Mesendoderm (in vitro differentiated cells): ENCODE results near the gene SYNPO.

Source experiments
- DNase-seq: peaks from one replicate; pipeline ENCODE4 v3.0.0; 2013
- H2AK5ac ChIP-seq: 2 replicates; pipeline ENCODE4 v1.6.1; 2013; ENCODE audit warnings: low read length, inconsistent platforms
- H2BK120ac ChIP-seq: 2 replicates; pipeline ENCODE4 v1.6.1; 2013; ENCODE audit warnings: low read depth, mild to moderate bottlenecking, low read length, moderate library complexity, mixed read lengths
- H2BK15ac ChIP-seq: replicated peaks from 2 replicates; pipeline ENCODE4 v1.6.1; 2013; ENCODE audit warnings: low read depth, mild to moderate bottlenecking, moderate library complexity
- H2BK5ac ChIP-seq: 2 replicates; pipeline ENCODE4 v1.6.1; 2013; ENCODE audit warnings: low read length, inconsistent platforms
- H3K18ac ChIP-seq: 2 replicates; pipeline ENCODE4 v1.6.1; 2013; ENCODE audit warnings: mild to moderate bottlenecking, low read length, mixed read lengths
- H3K23ac ChIP-seq: one replicate; pipeline ENCODE4 v1.6.1; 2013; ENCODE audit warnings: low read length
- H3K27ac ChIP-seq: 2 replicates; pipeline ENCODE4 v1.5.1; 2013; ENCODE audit warnings: low read depth, mild to moderate bottlenecking, inconsistent platforms, low read length, moderate library complexity
- H3K27me3 ChIP-seq: 2 replicates; pipeline ENCODE4 v1.6.1; 2013; ENCODE audit warnings: low read length, control low read depth, mild to moderate bottlenecking, inconsistent platforms; ENCODE audit not compliant: insufficient read depth, poor library complexity
- H3K36me3 ChIP-seq: 2 replicates; pipeline ENCODE4 v1.6.1; 2013; ENCODE audit warnings: low read length, inconsistent platforms; ENCODE audit not compliant: control insufficient read depth, insufficient read depth
- H3K4ac ChIP-seq: one replicate; pipeline ENCODE4 v1.6.1; 2013; ENCODE audit warnings: low read depth, mild to moderate bottlenecking, low read length, moderate library complexity
- H3K4me1 ChIP-seq: 2 replicates; pipeline ENCODE4 v1.6.1; 2013; ENCODE audit warnings: low read depth, low read length, inconsistent platforms; ENCODE audit not compliant: control insufficient read depth
- H3K4me2 ChIP-seq: 2 replicates; pipeline ENCODE4 v1.6.1; 2013; ENCODE audit warnings: low read length
- H3K4me3 ChIP-seq: 2 replicates; pipeline ENCODE4 v1.5.1; 2013; ENCODE audit warnings: mild to moderate bottlenecking, low read length
- H3K56ac ChIP-seq: one replicate; pipeline ENCODE4 v1.6.1; 2013; ENCODE audit warnings: low read length
- H3K79me1 ChIP-seq: 2 replicates; pipeline ENCODE4 v1.6.1; 2013; ENCODE audit warnings: low read length, inconsistent platforms
- H3K79me2 ChIP-seq: 2 replicates; pipeline ENCODE4 v1.6.1; 2013; ENCODE audit warnings: mild to moderate bottlenecking, low read length; ENCODE audit not compliant: control insufficient read depth, insufficient read depth
- H3K9ac ChIP-seq: 2 replicates; pipeline ENCODE4 v1.6.1; 2013; ENCODE audit warnings: low read length, inconsistent platforms
- H4K5ac ChIP-seq: one replicate; pipeline ENCODE4 v1.6.1; 2013; ENCODE audit warnings: low read length
- H4K8ac ChIP-seq: one replicate; pipeline ENCODE4 v1.6.1; 2013; ENCODE audit warnings: low read depth, mild to moderate bottlenecking, control low read depth, low read length, moderate library complexity
- WGBS: extraction: QIAGEN DNeasy Blood & Tissue Kit; methylation state at CpG from one replicate; pipeline ENCODE4 v1.1.7; 2013; ENCODE audit warnings: low lambda C conversion rate, missing lambda C conversion rate; ENCODE audit not compliant: insufficient coverage; ENCODE audit errors: extremely low coverage; 5-methylcytosine and 5-hydroxymethylcytosine counted together

The SYNPO gene

GRCh38 chr5:150670948-150671310 is 30.5 kb downstream of the SYNPO start:
- peak; percentile 53 for DNase-seq
- H3K4me3 ChIP-seq: peak overlapping the region; percentile 57
- no peaks in the 10 kb centered on the region for H3K36me3 ChIP-seq
- peak overlapping the region; percentile 92 for H3K18ac ChIP-seq
- peak overlapping the region; percentile 88 for H3K9ac ChIP-seq
- peak overlapping the region; percentile 96 for H3K56ac ChIP-seq
- H4K5ac ChIP-seq: no peak overlapping the region
- peak overlapping the region; percentile 91 for H3K27ac ChIP-seq
- H2AK5ac ChIP-seq: no peak overlapping the region
- peaks cover 15% of the 10 kb centered on the region for H3K4me1 ChIP-seq
- H3K4me2 ChIP-seq: peak overlapping the region; percentile 57
- H3K23ac ChIP-seq: no peak overlapping the region
- H3K4ac ChIP-seq: no peak overlapping the region
- WGBS: no CpG with 5 or more reads among the region's 2 CpGs
- H2BK5ac ChIP-seq: peak overlapping the region; percentile 47
- H4K8ac ChIP-seq: no peak overlapping the region
- H2BK15ac ChIP-seq: no peak overlapping the region
- no peak overlapping the region for H2BK120ac ChIP-seq
- H3K79me2 ChIP-seq: no peaks in the 10 kb centered on the region
- H3K79me1 ChIP-seq: no peaks in the 10 kb centered on the region
- no peaks in the 10 kb centered on the region for H3K27me3 ChIP-seq

GRCh38 chr5:150671509-150672236 is 31.2 kb downstream of the SYNPO start:
- Histone ChIP-seq H3K4me2 (peak overlapping the region; percentile 57), H3K36me3 (no peaks in the 10 kb centered on the region), H3K4ac (peak overlapping the region; percentile 90), H3K23ac (peak overlapping the region; percentile 48), H3K4me1 (peaks cover 15% of the 10 kb centered on the region), H4K5ac (no peak overlapping the region), H3K79me2 (no peaks in the 10 kb centered on the region), H2BK15ac (peak overlapping the region; percentile 60), H4K8ac (peak overlapping the region; percentile 94), H3K27ac (peak overlapping the region; percentile 91), H3K56ac (peak overlapping the region; percentile 96), H3K4me3 (peak overlapping the region; percentile 57), H2BK120ac (peak overlapping the region; percentile 63), H2BK5ac (peak overlapping the region; percentile 80), H3K18ac (peak overlapping the region; percentile 92), H3K27me3 (no peaks in the 10 kb centered on the region), H3K79me1 (no peaks in the 10 kb centered on the region), H2AK5ac (no peak overlapping the region), H3K9ac (peak overlapping the region; percentile 88)
- peak; percentile 79 for DNase-seq
- no CpG with 5 or more reads among the region's 51 CpGs for WGBS

DNA sequence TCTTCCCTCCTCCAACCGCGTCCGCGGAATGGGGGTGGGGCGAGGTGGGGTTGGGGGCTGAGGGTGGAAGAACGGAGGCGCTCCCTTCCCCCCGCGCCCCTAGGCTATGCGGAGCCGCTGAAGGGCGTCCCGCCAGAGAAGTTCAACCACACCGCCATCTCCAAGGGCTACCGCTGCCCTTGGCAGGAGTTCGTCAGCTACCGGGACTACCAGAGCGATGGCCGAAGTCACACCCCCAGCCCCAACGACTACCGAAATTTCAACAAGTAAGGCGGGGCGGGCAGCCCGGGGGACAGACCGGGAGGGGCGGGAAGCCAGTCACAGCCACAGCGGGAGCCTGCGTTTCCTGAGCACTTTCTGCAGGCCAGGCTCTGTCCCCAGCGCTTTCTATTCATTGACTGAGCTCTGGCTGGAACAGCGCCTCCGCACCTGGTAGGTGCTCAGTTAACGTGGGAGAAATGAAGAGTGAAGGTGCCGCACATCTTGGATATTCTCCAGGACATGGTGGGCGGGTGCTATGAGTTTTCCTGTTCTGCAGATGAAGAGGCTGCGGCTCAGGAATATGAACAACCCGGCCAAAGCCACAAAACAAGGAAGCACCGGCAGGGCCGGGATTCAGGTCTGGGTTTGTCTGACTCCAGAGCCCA is 31.9 kb downstream of the SYNPO start:
- peak overlapping the region; percentile 92 for H3K18ac ChIP-seq
- H3K4ac ChIP-seq: peak overlapping the region; percentile 90
- H3K23ac ChIP-seq: no peak overlapping the region
- peaks cover 15% of the 10 kb centered on the region for H3K4me1 ChIP-seq
- no peaks in the 10 kb centered on the region for H3K79me2 ChIP-seq
- peak overlapping the region; percentile 96 for H3K56ac ChIP-seq
- peak overlapping the region; percentile 80 for H2BK5ac ChIP-seq
- H3K4me2 ChIP-seq: peak overlapping the region; percentile 57
- no peak overlapping the region for H4K8ac ChIP-seq
- H3K27me3 ChIP-seq: no peaks in the 10 kb centered on the region
- H3K36me3 ChIP-seq: no peaks in the 10 kb centered on the region
- H3K4me3 ChIP-seq: peak overlapping the region; percentile 57
- no peaks in the 10 kb centered on the region for H3K79me1 ChIP-seq
- no CpG with 5 or more reads among the region's 38 CpGs for WGBS
- H2BK15ac ChIP-seq: no peak overlapping the region
- H3K9ac ChIP-seq: peak overlapping the region; percentile 88
- H3K27ac ChIP-seq: peak overlapping the region; percentile 91
- H4K5ac ChIP-seq: no peak overlapping the region
- H2AK5ac ChIP-seq: no peak overlapping the region
- peak overlapping the region; percentile 63 for H2BK120ac ChIP-seq
- DNase-seq: peak; percentile 93

DNA sequence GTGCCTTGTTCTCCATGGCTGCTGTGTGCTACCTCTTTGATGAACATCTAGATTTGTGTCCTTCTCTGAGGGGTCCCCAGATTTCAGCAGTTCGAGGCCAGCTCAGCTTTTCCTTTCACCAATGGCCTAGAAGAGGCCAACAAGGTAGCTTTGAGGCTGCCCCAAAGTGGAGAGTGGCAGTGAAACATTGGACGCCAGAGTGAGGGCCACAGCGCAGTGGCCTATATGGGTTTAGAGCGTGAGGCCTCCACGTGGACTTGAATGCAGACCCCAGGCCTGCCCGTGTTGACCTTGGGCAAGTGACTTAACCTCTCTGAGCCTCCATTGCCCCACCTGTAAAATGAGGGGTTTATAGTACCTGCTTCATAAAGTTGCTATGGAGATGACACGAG is 32.4 kb downstream of the SYNPO start:
- no peak for DNase-seq
- Histone ChIP-seq H3K9ac (peak overlapping the region; percentile 88), H3K79me1 (no peaks in the 10 kb centered on the region), H2BK5ac (peak overlapping the region; percentile 51), H4K8ac (no peak overlapping the region), H2AK5ac (peak overlapping the region; percentile 47), H3K4me2 (peak overlapping the region; percentile 39), H2BK120ac (peak overlapping the region; percentile 54), H3K18ac (peak overlapping the region; percentile 92), H3K27ac (peak overlapping the region; percentile 91), H3K36me3 (no peaks in the 10 kb centered on the region), H3K27me3 (no peaks in the 10 kb centered on the region), H4K5ac (no peak overlapping the region), H3K4me3 (peak overlapping the region; percentile 57), H3K56ac (peak overlapping the region; percentile 96), H2BK15ac (no peak overlapping the region), H3K4ac (peak overlapping the region; percentile 22), H3K4me1 (peaks cover 15% of the 10 kb centered on the region), H3K23ac (no peak overlapping the region), H3K79me2 (no peaks in the 10 kb centered on the region)
- no CpG with 5 or more reads among the region's 7 CpGs for WGBS

DNA sequence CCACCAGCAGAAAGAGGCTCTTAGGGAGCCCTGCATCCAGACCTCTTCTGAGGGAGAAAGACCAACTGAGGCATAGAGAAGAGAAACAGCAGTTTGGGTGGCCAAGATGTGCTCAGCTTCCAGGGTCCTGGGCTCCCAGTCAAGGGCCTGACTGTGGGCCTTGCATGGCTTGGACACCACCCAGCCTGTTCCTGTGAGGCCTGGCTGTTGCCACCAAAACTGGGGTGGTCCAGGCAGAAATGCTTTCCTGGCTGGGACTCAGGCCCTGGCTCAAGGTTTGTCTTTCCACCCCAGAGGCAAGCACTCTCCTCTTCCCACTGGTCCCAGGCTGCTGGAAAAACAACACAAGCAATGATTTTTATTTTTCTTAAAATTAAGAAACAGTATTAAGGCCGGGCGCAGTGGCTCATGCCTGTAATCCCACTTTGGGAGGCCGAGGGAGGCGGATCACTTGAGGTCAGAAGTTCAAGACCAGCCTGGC is 33.9 kb downstream of the SYNPO start:
- Histone ChIP-seq H3K18ac (no peak overlapping the region), H4K8ac (no peak overlapping the region), H4K5ac (no peak overlapping the region), H3K79me2 (no peaks in the 10 kb centered on the region), H3K4me2 (no peak overlapping the region), H3K4me1 (peaks cover 15% of the 10 kb centered on the region), H3K27ac (peak overlapping the region; percentile 29), H2BK120ac (no peak overlapping the region), H3K9ac (peak overlapping the region; percentile 16), H3K4ac (no peak overlapping the region), H2BK15ac (no peak overlapping the region), H2BK5ac (no peak overlapping the region), H2AK5ac (no peak overlapping the region), H3K56ac (peak overlapping the region; percentile 77), H3K36me3 (no peaks in the 10 kb centered on the region), H3K23ac (peak overlapping the region; percentile 59), H3K4me3 (no peak overlapping the region), H3K27me3 (no peaks in the 10 kb centered on the region), H3K79me1 (no peaks in the 10 kb centered on the region)
- WGBS: no CpG with 5 or more reads among the region's 4 CpGs
- no peak for DNase-seq
